GM10266 (cell line): Measurements from ENCODE around the gene TECR.

Source experiments
- DNase-seq: peaks from one replicate; pipeline ENCODE4 v3.0.0; 2012; ENCODE audit errors: extremely low spot score
- CTCF ChIP-seq: IDR thresholded peaks from 2 replicates; pipeline ENCODE4 v1.5.1; 2012; ENCODE audit warnings: mild to moderate bottlenecking, low read depth; ENCODE audit not compliant: control insufficient read depth, insufficient read depth; ENCODE audit errors: missing control alignments

The TECR gene

GRCh38 chr19:14517840-14518505, 11.4 kb upstream of the TECR start, which contains the start of gene DNAJB1:
Gene DNAJB1 (minus strand): TSS chr19:14518397. CDS start chr19:14518349, 48 bp downstream.
- TF ChIP-seq CTCF: no peak
- DNase-seq: peak; percentile 96

GRCh38 chr19:14519245-14519859, 10.0 kb upstream of the TECR start:
- DNase-seq: no peak
- no peak for TF ChIP-seq CTCF

GRCh38 chr19:14519860-14520407, 9.5 kb upstream of the TECR start:
- TF ChIP-seq CTCF: no peak
- no peak for DNase-seq

- TF ChIP-seq CTCF: no peak
- DNase-seq: no peak
Observed at GRCh38 chr19:14520543-14520942, 8.9 kb upstream of the TECR start.

- no peak for DNase-seq
- TF ChIP-seq CTCF: no peak
Observed at GRCh38 chr19:14525729-14526128, 3.7 kb upstream of the TECR start.

GRCh38 chr19:14526423-14526822, 3.0 kb upstream of the TECR start:
- DNase-seq: no peak
- TF ChIP-seq CTCF: no peak
